Naive thymus-derived CD8-positive, alpha-beta T cell (primary cell): ENCODE data around the gene PLCD3. TPM values are rescaled to one million over a fixed set of nuclear protein-coding genes. Genes with fewer than 3 reads are reported as not detected.

Source experiments
- ATAC-seq, 2 donors: fragments of 150-1000 bp; cut with Tn5 transposase in 1 of 2; sonication (Bioruptor Pico), chemical (Tn5 transposase) in 1 of 2; 1 replicate in 1 of 2; 2 replicates in 1 of 2; pipeline ENCODE4 v1.10.0; 2021; ENCODE audit warnings: mild to moderate bottlenecking in 2 of 2, moderate library complexity in 2 of 2
- POLR2A ChIA-PET: fragments of 350-600 bp; sonication (Branson Sonifier 250); formaldehyde crosslinking; loops from one replicate; lab custom pipeline; 2021; ENCODE audit warnings: antibody characterized with exemption; lab: Charles Lee
- DNase-seq, 10 donors: peaks; one replicate each; pipeline versions ENCODE4 v3.0.0 to v3.0.0-alpha.2; 2020 to 2022
- H3K27ac Mint-ChIP-seq, 10 donors: one replicate each; pipeline ENCODE4 v1.8.0; 2020 to 2022; ENCODE audit warnings: mild to moderate bottlenecking in 10 of 10, mixed read lengths in 10 of 10, moderate library complexity in 4 of 10, inconsistent platforms in 1 of 10
- H3K27me3 Mint-ChIP-seq, 5 donors: one replicate each; pipeline ENCODE4 v1.8.0; 2021 to 2022; ENCODE audit warnings: mixed read lengths in 5 of 5
- H3K36me3 Mint-ChIP-seq, 3 donors: one replicate each; pipeline ENCODE4 v1.8.0; 2020 to 2022; ENCODE audit warnings: mixed read lengths in 3 of 3, mild to moderate bottlenecking in 2 of 3, inconsistent platforms in 1 of 3
- H3K4me1 Mint-ChIP-seq, 4 donors: one replicate each; pipeline ENCODE4 v1.8.0; 2021 to 2022; ENCODE audit warnings: mixed read lengths in 4 of 4
- H3K4me3 Mint-ChIP-seq, 10 donors: one replicate each; pipeline ENCODE4 v1.8.0; 2020 to 2022; ENCODE audit warnings: mild to moderate bottlenecking in 10 of 10, mixed read lengths in 10 of 10, moderate library complexity in 6 of 10, inconsistent platforms in 1 of 10
- H3K9me3 Mint-ChIP-seq, 9 donors: one replicate each; pipeline ENCODE4 v1.8.0; 2020 to 2022; ENCODE audit warnings: mixed read lengths in 9 of 9, mild to moderate bottlenecking in 3 of 9, inconsistent platforms in 1 of 9, moderate library complexity in 1 of 9
- polyA plus RNA-seq, 3 donors: library from polyadenylated mRNA; unstranded; fragments of 300-500 nt; fragmentation: Illumina TruSeq; gene quantifications; one replicate each; pipeline ENCODE4 v1.2.3, GENCODE V29; 2021
- total RNA-seq, 8 experiments: library from RNA in 2 of 8; stranded (reverse) in 2 of 8; gene quantifications; one replicate each; pipeline ENCODE4 v1.2.3 and lab custom pipeline; 2021 to 2026

PLCD3 gene
- total and polyA plus RNA-seq, 5 experiments from 2014 or later: 0.35 to 4.0 (median 0.65) TPM

GRCh38 chr17:45138911-45139532 lies 6.7 kb upstream of the PLCD3 start:
- H3K4me3 Mint-ChIP-seq: no peak overlapping the region
- DNase-seq (peak in 1 of 10 donors; percentile 58), ATAC-seq (no peak)

GRCh38 chr17:45137561-45138305 lies 5.4 kb upstream of the PLCD3 start:
- DNase-seq (peak in 1 of 10 donors; percentile 50), ATAC-seq (no peak)
- peak overlapping the region in 3 of 10 donors; percentile 15 to 58 (median 30) for H3K4me3 Mint-ChIP-seq
- H3K36me3 Mint-ChIP-seq: peaks cover 0 to 8% (median 0%) of the 10 kb centered on the region in 3 donors
- POLR2A ChIA-PET: interaction anchor here (1.8 to 7.2 kb wide), 2 partner anchors 10 to 89 kb away, joined by 8 to 195 read pairs; partner anchors contain the start of gene HEXIM1
- no peaks in the 10 kb centered on the region for H3K9me3 Mint-ChIP-seq
- H3K27me3 Mint-ChIP-seq: no peaks in the 10 kb centered on the region
- H3K27ac Mint-ChIP-seq: peak overlapping the region in 1 of 10 donors; percentile 28
- H3K4me1 Mint-ChIP-seq: peaks cover 8 to 38% (median 27%) of the 10 kb centered on the region in 4 donors

More at GRCh38 chr17:45138911-45139532, 6.7 kb upstream of the PLCD3 start:
- Mint-ChIP-seq H3K36me3 (peaks cover 0 to 8% (median 0%) of the 10 kb centered on the region in 3 donors), H3K9me3 (no peaks in the 10 kb centered on the region), H3K27ac (peak overlapping the region in 2 of 10 donors; percentile 66 to 92), H3K27me3 (no peaks in the 10 kb centered on the region), H3K4me1 (peaks cover 7 to 43% (median 31%) of the 10 kb centered on the region in 4 donors)
- POLR2A ChIA-PET: interaction anchor here (0.6 to 3.1 kb wide), 5 partner anchors 10 to 328 kb away, joined by 4 to 32 read pairs (median 8); partner anchors contain the start of gene HEXIM1

- H3K9me3 Mint-ChIP-seq: no peaks in the 10 kb centered on the region
Observed at GRCh38 chr17:45136846-45137560, 4.7 kb upstream of the PLCD3 start.

GRCh38 chr17:45135978-45136791 lies 3.9 kb upstream of the PLCD3 start:
- Mint-ChIP-seq H3K27ac (peak overlapping the region; percentile 65 to 95 (median 88)), H3K9me3 (no peaks in the 10 kb centered on the region), H3K4me1 (peaks cover 8 to 32% (median 22%) of the 10 kb centered on the region in 4 donors), H3K4me3 (peak overlapping the region; percentile 86 to 94 (median 90)), H3K36me3 (peaks cover 0 to 8% (median 0%) of the 10 kb centered on the region in 3 donors), H3K27me3 (peaks cover 0 to 3% (median 1%) of the 10 kb centered on the region in 5 donors)
- DNase-seq: peak in 2 of 10 donors; percentile 7 to 60
- no peak for ATAC-seq
- POLR2A ChIA-PET: interaction anchor here (0.5 to 7.2 kb wide), 14 partner anchors 12 to 216 kb away, joined by 3 to 195 read pairs (median 8); partner anchors contain the start of genes HEXIM1 and HEXIM2

More at GRCh38 chr17:45136846-45137560, 4.7 kb upstream of the PLCD3 start:
- Mint-ChIP-seq H3K27ac (peak overlapping the region in 3 of 10 donors; percentile 28 to 40 (median 32)), H3K27me3 (no peaks in the 10 kb centered on the region), H3K36me3 (peaks cover 0 to 8% (median 0%) of the 10 kb centered on the region in 3 donors), H3K4me3 (peak overlapping the region in 8 of 10 donors; percentile 86 to 93 (median 90)), H3K4me1 (peaks cover 8 to 36% (median 26%) of the 10 kb centered on the region in 4 donors)
- DNase-seq (peak in 1 of 10 donors; percentile 27), ATAC-seq (no peak)
- POLR2A ChIA-PET: interaction anchor here (2.2 to 7.2 kb wide), 3 partner anchors 11 to 60 kb away, joined by 13 to 195 read pairs (median 25); partner anchors contain the start of gene HEXIM1

DNA sequence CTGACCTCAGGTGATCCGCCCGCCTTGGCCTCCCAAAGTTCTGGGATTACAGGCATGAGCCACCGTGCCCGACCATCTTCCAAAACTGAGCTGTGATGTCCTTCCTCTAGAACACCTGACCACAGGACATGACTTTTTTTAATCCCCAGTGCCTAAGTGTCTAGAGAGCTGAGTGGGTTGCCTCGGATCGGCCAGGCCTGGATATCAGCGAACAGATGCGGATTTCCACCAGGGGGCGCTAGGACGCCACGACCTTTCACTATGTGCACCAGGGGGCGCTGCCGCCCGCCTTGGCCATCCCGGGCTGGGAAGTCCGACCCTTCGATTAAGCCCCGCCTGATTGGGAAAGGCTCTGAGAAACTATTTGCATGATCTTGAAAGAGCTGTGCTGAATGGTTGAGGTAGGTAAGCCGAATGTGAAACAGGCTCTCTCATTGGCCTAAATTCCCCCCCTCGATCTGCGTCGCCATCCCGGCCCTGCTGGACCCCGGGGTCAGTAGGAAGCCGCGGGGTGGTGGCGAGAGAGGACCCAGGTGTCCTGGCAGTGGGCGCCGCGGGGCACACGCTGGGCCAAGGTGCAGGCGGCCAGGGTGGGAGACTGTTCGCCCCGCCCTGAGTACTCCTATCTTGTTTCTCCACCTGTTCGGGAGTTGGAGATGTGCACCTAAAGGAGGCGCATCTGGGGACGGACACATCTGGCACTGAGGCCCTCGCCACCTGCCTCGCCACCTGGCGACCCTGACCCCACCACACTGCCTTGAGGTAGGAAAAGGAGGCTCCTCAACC lies 3.1 kb upstream of the PLCD3 start, which contains the start of gene ACBD4:
TSS of gene ACBD4 (plus strand) at position 496 of the 786 bp plus-strand sequence. CDS start 458 bp downstream, outside the sequence.
- peaks cover 0 to 3% (median 3%) of the 10 kb centered on the region in 5 donors for H3K27me3 Mint-ChIP-seq
- H3K4me1 Mint-ChIP-seq: peaks cover 8 to 26% (median 18%) of the 10 kb centered on the region in 4 donors
- peak within 1 kb of the TSS; percentile 86 to 94 (median 90) for H3K4me3 Mint-ChIP-seq
- peak; percentile 92 to 100 (median 98) for DNase-seq
- H3K27ac Mint-ChIP-seq: peak within 1 kb of the TSS; percentile 65 to 95 (median 88)
- POLR2A ChIA-PET: interaction anchor here (0.5 to 7.2 kb wide), 18 partner anchors 13 to 215 kb away, joined by 3 to 195 read pairs (median 7); partner anchors contain the start of genes HEXIM1 and HEXIM2
- no peaks in the 10 kb centered on the region for H3K9me3 Mint-ChIP-seq
- peaks cover 0 to 8% (median 0%) of the 10 kb centered on the region in 3 donors for H3K36me3 Mint-ChIP-seq
- ATAC-seq: peak; percentile 86 to 88

DNA sequence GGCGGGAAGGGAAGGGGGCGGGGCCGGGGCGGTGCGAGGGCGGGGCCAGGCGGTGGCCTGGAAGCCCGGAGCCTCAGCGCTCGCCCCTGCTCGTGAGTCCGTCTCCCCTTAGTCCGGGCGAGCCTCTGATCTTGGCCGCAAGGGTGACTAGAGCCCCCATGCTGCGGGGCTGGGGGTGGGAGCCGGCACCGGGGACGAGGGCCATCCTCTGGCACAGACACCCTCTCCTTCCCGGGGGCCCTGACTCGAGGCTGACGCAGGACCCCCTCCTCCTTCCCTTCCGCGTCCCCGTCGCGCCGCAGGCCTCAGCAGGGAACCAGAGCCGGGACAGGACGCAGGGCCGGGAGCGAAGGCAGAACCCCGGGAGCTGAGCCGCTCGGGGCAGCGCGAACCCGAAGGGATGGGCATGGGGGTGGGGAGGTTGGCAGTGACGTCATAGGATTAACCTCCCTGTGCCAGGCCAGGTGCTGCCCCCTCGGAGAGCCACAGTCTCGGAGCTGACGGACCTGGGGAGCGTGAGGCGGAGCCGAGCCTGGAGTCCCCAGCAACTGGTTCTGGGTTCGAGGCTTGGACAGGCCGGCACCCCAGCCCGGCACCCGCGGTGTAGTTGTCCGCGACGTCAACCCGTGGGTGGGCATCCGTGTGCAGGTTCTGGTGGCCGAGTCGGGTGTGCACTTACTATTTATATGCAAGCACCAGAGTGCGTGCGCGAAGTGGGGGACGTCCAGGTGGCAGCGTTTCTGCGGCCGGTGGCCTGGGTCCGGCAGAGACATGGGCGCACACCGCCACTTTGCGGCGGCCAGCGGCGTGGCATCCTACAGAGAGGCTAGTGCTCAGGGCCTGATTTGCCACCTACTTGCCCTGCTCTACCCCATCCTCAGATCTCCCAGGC lies 503 bp upstream of the PLCD3 start:
- H3K4me1 Mint-ChIP-seq: peaks cover 8 to 25% (median 18%) of the 10 kb centered on the region in 4 donors
- H3K36me3 Mint-ChIP-seq: no peaks in the 10 kb centered on the region
- POLR2A ChIA-PET: interaction anchor here (0.6 to 7.2 kb wide), 8 partner anchors 9 to 256 kb away, joined by 3 to 195 read pairs (median 6); partner anchors contain the start of genes HEXIM1 and HEXIM2

DNA sequence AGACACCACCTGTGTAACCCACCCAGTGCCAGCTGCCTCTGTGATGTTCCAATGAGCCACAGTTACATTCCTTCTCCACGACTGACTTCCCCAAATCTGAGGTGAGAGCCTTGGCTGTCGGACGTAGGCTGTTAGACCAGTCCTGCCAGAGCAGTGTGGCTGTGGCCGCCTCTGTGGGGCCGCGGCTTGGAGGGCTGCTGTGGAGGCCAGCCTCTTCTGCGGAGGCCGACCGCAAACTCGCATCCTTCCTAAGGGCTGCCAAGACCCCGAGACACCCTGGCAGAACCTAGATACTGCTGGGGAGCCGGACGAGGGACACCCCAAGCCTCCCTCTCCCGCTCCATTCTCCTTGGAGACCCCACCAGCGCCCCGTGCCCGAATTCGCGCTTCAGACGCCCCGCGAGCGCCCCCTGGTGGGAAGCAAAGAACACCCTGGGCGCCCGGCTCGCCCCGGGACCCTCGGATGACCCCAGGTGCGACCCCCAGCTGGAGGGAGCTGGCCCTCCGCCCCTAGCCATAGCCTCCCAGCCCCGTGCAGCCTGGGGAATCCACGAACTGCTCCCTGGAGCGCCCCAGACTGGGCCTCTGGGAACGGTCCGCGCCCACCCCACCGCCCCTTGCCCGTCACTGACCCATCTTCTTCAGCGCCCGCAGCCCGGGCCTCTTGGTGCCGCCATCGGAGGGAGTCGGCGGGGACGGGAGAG lies 547 bp downstream of the PLCD3 start:
- POLR2A ChIA-PET: interaction anchor here (7.2 kb wide), 1 partner anchor 16 kb away, joined by 195 read pairs; the partner anchor contains the start of gene HEXIM1
- peaks cover 10 to 25% (median 18%) of the 10 kb centered on the region in 4 donors for H3K4me1 Mint-ChIP-seq
- peaks cover 0 to 3% (median 3%) of the 10 kb centered on the region in 5 donors for H3K27me3 Mint-ChIP-seq
- peak overlapping the region; percentile 42 to 84 (median 70) for H3K4me3 Mint-ChIP-seq
- peak in 1 of 2 donors; percentile 0 for ATAC-seq
- H3K9me3 Mint-ChIP-seq: no peaks in the 10 kb centered on the region
- peak overlapping the region in 5 of 10 donors; percentile 15 to 87 (median 49) for H3K27ac Mint-ChIP-seq
- peak in 9 of 10 donors; percentile 30 to 78 (median 47) for DNase-seq
- H3K36me3 Mint-ChIP-seq: no peaks in the 10 kb centered on the region

More for the DNA sequence above, 503 bp upstream of the PLCD3 start:
- ATAC-seq: peak; percentile 34 to 49
- Mint-ChIP-seq H3K9me3 (no peaks in the 10 kb centered on the region), H3K27me3 (peaks cover 0 to 3% (median 3%) of the 10 kb centered on the region in 5 donors), H3K27ac (peak overlapping the region; percentile 29 to 95 (median 92)), H3K4me3 (peak overlapping the region; percentile 84 to 94 (median 90))
- DNase-seq: peak; percentile 55 to 87 (median 76)

- no peak for ATAC-seq
- DNase-seq: peak in 1 of 10 donors; percentile 52
- peak overlapping the region in 6 of 10 donors; percentile 44 to 63 (median 52) for H3K27ac Mint-ChIP-seq
- POLR2A ChIA-PET: interaction anchor here (1.2 to 7.2 kb wide), 2 partner anchors 12 to 17 kb away, joined by 4 to 195 read pairs; partner anchors contain the start of gene HEXIM1
- H3K4me3 Mint-ChIP-seq: peak overlapping the region; percentile 15 to 84 (median 68)
- peaks cover 0 to 3% (median 3%) of the 10 kb centered on the region in 5 donors for H3K27me3 Mint-ChIP-seq
- no peaks in the 10 kb centered on the region for H3K36me3 Mint-ChIP-seq
- peaks cover 6 to 16% (median 12%) of the 10 kb centered on the region in 4 donors for H3K4me1 Mint-ChIP-seq
- H3K9me3 Mint-ChIP-seq: no peaks in the 10 kb centered on the region
Observed at GRCh38 chr17:45130681-45131615, 1.4 kb downstream of the PLCD3 start.
